Measurements from ENCODE around the gene HADHA.

DNA sequence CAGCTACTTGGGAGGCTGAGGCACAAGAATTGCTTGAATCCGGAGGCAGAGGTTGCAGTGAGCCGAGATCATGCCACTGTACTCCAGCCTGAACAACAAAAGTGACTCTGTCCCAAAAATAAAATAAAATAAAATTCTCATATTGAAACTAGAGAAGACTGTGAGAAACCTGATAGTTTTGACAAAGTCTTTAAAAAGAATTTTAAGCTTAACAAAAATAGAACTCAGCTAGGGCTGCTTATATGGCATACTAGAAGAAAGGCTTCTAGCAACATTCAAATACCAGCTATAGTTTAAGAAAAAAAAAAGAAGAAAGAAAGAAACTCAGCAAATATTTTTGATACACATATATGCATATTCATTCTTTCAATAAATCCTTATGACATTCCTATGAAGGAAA, 13.6 kb downstream of the HADHA start:
- TF ChIP-seq, protein P1, sequence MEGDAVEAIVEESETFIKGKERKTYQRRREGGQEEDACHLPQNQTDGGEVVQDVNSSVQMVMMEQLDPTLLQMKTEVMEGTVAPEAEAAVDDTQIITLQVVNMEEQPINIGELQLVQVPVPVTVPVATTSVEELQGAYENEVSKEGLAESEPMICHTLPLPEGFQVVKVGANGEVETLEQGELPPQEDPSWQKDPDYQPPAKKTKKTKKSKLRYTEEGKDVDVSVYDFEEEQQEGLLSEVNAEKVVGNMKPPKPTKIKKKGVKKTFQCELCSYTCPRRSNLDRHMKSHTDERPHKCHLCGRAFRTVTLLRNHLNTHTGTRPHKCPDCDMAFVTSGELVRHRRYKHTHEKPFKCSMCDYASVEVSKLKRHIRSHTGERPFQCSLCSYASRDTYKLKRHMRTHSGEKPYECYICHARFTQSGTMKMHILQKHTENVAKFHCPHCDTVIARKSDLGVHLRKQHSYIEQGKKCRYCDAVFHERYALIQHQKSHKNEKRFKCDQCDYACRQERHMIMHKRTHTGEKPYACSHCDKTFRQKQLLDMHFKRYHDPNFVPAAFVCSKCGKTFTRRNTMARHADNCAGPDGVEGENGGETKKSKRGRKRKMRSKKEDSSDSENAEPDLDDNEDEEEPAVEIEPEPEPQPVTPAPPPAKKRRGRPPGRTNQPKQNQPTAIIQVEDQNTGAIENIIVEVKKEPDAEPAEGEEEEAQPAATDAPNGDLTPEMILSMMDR (IDR thresholded peaks at IDR 0.05) = no peak
- no peak for TF ChIP-seq ZFX (IDR thresholded peaks at IDR 0.05; ENCODE audit: borderline replicate concordance)

Measured in 22Rv1 (cell line).